ENCODE data around the gene MEIS1.

The MEIS1 gene

DNA sequence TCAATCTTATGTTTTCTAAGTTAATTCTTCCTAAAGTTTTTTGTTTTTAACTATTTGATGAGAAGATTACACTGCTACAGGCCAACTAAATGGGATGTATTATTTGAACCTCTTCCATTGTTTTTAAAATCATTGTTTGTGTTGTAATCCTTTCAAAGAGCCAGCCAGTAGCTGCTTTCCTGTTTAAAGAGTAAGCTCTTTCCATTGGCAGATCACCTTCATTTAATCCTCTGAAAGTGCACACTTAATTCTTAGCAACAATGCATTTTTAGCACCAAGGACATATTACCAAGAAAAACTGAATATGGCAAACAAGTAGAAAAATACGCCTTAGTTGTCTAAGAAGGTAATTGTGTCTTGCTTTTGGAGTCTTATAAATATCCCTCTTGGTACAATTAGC lies 54.0 kb downstream of the MEIS1 start:
- no peak for TF ChIP-seq TAF1 (IDR thresholded peaks at IDR 0.05; ENCODE audit: borderline replicate concordance, low read depth, low read length)
- TF ChIP-seq POLR2AphosphoS5 (IDR thresholded peaks at IDR 0.05; ENCODE audit: low read depth, low read length): no peak
- TF ChIP-seq POLR2A (IDR thresholded peaks at IDR 0.05; ENCODE audit: low read depth, low read length): no peak
- DNase-seq (ENCODE audit: insufficient read length): no peak
- FAIRE-seq: no peak

DNA sequence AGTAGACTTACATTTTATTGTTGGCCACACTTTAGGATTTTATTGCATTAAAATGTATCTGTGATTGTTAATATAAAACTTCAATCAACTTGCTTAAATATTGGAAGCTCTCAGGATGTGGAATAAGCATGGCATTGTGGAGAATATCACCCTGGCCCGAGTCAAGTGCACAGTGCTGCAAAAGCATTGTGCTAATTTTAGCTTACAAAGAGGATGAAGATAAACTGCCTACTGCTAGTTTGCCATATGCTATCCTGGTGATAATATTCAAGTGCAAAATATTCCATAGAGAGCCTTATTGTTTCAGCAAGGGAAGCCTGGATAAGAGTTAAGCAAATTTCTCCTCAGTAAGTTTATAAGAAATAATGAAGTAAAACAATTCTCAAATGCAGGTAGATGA lies 54.5 kb downstream of the MEIS1 start:
- FAIRE-seq (no peak), DNase-seq (ENCODE audit: insufficient read length) (no peak)
- no peak for TF ChIP-seq TAF1 (IDR thresholded peaks at IDR 0.05; ENCODE audit: borderline replicate concordance, low read depth, low read length)
- TF ChIP-seq POLR2A (IDR thresholded peaks at IDR 0.05; ENCODE audit: low read depth, low read length): no peak
- TF ChIP-seq POLR2AphosphoS5 (IDR thresholded peaks at IDR 0.05; ENCODE audit: low read depth, low read length): no peak

DNA sequence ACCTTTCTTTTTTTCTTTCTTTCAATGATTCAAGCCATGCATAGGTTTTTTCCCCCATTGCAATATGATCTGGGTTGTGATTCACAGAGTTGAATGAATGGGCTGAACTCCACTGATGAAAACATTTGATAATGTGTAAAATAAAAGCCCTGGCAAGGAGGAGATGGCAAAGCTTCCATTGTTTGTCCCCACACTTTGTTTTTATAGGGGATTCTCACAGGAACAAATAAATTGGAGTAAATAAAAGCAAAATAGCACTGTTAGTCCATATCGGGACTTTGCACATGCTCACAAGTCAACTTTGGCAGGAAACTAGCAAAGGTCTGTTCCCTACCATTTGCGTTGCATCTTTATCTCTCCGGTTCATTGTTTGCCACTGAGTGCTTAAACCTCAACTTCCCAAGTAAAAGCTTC lies 55.7 kb downstream of the MEIS1 start:
- no peak for FAIRE-seq
- no peak for DNase-seq (ENCODE audit: insufficient read length)

GRCh38 chr2:66494708-66495107 lies 59.8 kb downstream of the MEIS1 start:
- no peak for DNase-seq (ENCODE audit: insufficient read length)
- no peak for TF ChIP-seq TAF1 (IDR thresholded peaks at IDR 0.05; ENCODE audit: borderline replicate concordance, low read depth, low read length)
- no peak for TF ChIP-seq POLR2AphosphoS5 (IDR thresholded peaks at IDR 0.05; ENCODE audit: low read depth, low read length)
- TF ChIP-seq POLR2A (IDR thresholded peaks at IDR 0.05; ENCODE audit: low read depth, low read length): no peak
- FAIRE-seq: no peak

More for the DNA sequence above, 55.7 kb downstream of the MEIS1 start:
- TF ChIP-seq POLR2A (IDR thresholded peaks at IDR 0.05; ENCODE audit: low read depth, low read length) (no peak), TAF1 (IDR thresholded peaks at IDR 0.05; ENCODE audit: borderline replicate concordance, low read depth, low read length) (no peak), POLR2AphosphoS5 (IDR thresholded peaks at IDR 0.05; ENCODE audit: low read depth, low read length) (no peak)

GRCh38 chr2:66495788-66496640 lies 61.1 kb downstream of the MEIS1 start:
- no peak for FAIRE-seq

DNA sequence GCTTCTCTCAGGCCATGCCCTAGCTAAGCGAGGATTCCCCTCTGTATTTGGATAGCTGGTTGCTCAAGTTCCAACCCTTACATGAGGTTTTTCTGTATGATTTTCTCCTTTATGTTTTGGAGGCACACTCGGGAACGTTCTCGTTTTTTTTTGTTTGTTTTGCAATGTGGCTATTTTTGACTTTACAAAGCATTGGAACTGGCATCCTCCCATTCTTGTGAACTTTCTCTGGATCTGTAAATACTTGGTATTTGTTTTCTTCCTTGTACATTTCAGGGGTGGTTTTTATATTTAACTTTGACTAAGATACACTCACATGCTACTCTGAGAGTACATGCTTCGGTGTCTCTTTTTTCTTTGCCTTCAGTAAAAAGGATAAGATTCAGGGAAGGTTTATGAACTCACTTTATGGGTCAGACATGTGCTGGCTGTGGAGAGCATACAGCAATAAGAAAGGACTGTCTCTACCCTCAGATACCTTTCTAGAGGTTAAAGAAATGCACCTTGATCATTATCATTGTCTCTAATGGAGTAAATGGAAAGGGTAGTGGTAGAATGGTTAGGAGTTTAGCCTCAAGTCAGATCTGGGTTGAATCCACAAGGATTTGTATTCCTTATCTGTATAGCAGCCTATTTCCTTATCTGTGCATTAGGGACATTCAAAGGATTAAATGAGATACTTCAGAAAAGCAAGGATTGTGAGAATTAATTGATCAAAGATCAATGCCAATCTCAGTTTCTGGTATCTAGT lies 61.9 kb downstream of the MEIS1 start:
- FAIRE-seq: no peak

More at GRCh38 chr2:66495788-66496640, 61.1 kb downstream of the MEIS1 start:
- no peak for DNase-seq (ENCODE audit: insufficient read length)
- TF ChIP-seq TAF1 (IDR thresholded peaks at IDR 0.05; ENCODE audit: borderline replicate concordance, low read depth, low read length) (no peak), POLR2AphosphoS5 (IDR thresholded peaks at IDR 0.05; ENCODE audit: low read depth, low read length) (no peak)

GRCh38 chr2:66497431-66498288 lies 62.7 kb downstream of the MEIS1 start:
- no peak for FAIRE-seq
- TF ChIP-seq POLR2AphosphoS5 (IDR thresholded peaks at IDR 0.05; ENCODE audit: low read depth, low read length) (no peak), TAF1 (IDR thresholded peaks at IDR 0.05; ENCODE audit: borderline replicate concordance, low read depth, low read length) (no peak), POLR2A (IDR thresholded peaks at IDR 0.05; ENCODE audit: low read depth, low read length) (no peak)
- DNase-seq (ENCODE audit: insufficient read length): no peak

More for the DNA sequence above, 61.9 kb downstream of the MEIS1 start:
- TF ChIP-seq TAF1 (IDR thresholded peaks at IDR 0.05; ENCODE audit: borderline replicate concordance, low read depth, low read length) (no peak), POLR2A (IDR thresholded peaks at IDR 0.05; ENCODE audit: low read depth, low read length) (no peak), POLR2AphosphoS5 (IDR thresholded peaks at IDR 0.05; ENCODE audit: low read depth, low read length) (no peak)
- DNase-seq (ENCODE audit: insufficient read length): no peak

DNA sequence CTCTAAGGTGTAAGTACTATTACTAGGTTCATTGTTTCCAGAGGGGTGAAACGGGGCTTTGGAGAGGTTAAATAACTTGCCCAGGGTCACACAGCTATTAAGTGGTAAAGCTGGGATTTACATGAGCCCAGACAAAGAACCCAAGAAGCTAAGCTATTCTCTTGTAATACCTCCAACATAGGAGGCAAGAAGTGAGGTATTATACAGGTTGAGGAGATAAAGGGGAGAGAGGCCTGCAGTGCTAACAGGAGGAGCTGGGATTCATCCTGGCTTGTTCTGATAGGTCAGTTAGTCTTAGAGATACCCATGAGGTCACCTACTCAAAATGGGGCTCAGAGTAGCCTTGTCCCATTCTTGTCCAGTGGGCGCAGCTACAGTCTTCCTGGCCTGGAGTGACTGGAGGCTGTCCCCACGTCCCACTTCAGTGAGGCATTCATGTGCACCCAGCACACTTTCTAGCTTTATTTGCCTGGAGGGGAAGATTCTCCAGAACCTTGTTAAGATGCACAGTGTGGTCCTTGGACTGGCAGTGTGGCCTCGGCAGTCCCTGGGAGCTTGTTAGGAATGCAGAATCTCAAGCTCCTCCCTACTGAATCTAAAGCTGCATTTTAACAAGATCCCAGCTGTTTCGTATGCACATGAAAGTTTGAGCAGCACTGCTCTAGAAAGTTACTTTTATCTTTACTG lies 63.5 kb downstream of the MEIS1 start:
- TF ChIP-seq POLR2AphosphoS5 (IDR thresholded peaks at IDR 0.05; ENCODE audit: low read depth, low read length) (no peak), POLR2A (IDR thresholded peaks at IDR 0.05; ENCODE audit: low read depth, low read length) (no peak), TAF1 (IDR thresholded peaks at IDR 0.05; ENCODE audit: borderline replicate concordance, low read depth, low read length) (no peak)
- FAIRE-seq: no peak
- DNase-seq (ENCODE audit: insufficient read length): no peak

DNA sequence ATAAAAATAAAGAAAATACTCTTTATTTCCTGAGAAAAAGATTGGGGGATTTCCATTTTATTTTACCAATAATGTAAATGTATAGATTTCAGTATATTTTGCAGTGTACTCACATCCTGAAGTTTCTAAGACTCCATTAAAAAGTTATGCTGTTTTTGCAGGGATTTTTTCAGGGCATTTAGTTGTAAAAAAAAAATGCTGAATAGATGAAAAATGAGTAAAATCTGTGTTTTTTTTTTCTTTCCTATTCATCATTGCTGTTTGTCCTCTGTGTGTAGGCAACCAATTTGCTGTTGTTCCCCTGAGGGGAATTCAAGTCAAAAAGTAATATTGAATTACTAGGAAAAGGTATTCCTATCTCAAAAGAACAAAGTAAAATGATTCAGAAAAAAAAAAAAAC lies 66.3 kb downstream of the MEIS1 start:
- TF ChIP-seq TAF1 (IDR thresholded peaks at IDR 0.05; ENCODE audit: borderline replicate concordance, low read depth, low read length) (no peak), POLR2AphosphoS5 (IDR thresholded peaks at IDR 0.05; ENCODE audit: low read depth, low read length) (no peak), POLR2A (IDR thresholded peaks at IDR 0.05; ENCODE audit: low read depth, low read length) (no peak)
- FAIRE-seq: no peak
- DNase-seq (ENCODE audit: insufficient read length): no peak

DNA sequence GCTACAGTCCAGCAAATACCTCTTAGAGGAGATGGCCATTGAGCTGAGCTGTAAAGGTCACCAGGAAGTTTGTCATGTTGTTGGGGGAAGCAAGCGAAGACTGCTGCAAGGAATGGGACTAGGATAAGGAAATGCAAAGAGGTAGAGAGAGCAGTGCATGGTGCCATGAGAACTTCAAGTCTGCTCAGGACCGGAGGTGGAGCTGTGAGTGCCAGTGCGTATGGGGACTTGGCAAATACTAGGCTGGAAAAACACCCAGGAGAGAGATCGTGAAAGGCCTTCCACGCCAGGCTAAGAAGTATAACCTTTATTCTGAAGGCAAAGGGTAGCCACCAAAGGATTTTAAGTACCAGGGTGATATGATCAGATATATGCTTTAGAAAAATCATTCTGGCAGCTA lies 71.3 kb downstream of the MEIS1 start:
- DNase-seq (ENCODE audit: insufficient read length): no peak
- TF ChIP-seq POLR2AphosphoS5 (IDR thresholded peaks at IDR 0.05; ENCODE audit: low read depth, low read length) (no peak), POLR2A (IDR thresholded peaks at IDR 0.05; ENCODE audit: low read depth, low read length) (no peak), TAF1 (IDR thresholded peaks at IDR 0.05; ENCODE audit: borderline replicate concordance, low read depth, low read length) (no peak)
- no peak for FAIRE-seq

Data from GM12892 (cell line).